Activated naive CD8-positive, alpha-beta T cell treated with anti-CD3 and anti-CD28 coated beads, Interleukin-2, amount 50 U/mL, for 24 hours (primary cell): ENCODE data around the gene RNF19B.
A peak's percentile ranks its signal among the peaks of the same experiment; 100 is the strongest.

Experiments
- ATAC-seq: fragments of 150-1000 bp; cut with Tn5 transposase; one replicate; pipeline ENCODE4 v1.10.0; 2021
- DNase-seq: peaks from one replicate; pipeline ENCODE4 v3.0.0; 2021
- H3K27ac Mint-ChIP-seq: one replicate; pipeline ENCODE4 v1.8.0; 2021; ENCODE audit warnings: mild to moderate bottlenecking, mixed read lengths
- H3K27me3 Mint-ChIP-seq: one replicate; pipeline ENCODE4 v1.8.0; 2021; ENCODE audit warnings: mixed read lengths
- H3K36me3 Mint-ChIP-seq: one replicate; pipeline ENCODE4 v1.8.0; 2021; ENCODE audit warnings: low read depth, mixed read lengths
- H3K4me1 Mint-ChIP-seq: one replicate; pipeline ENCODE4 v1.8.0; 2021; ENCODE audit warnings: mixed read lengths
- H3K4me3 Mint-ChIP-seq: one replicate; pipeline ENCODE4 v1.8.0; 2021; ENCODE audit warnings: mild to moderate bottlenecking, moderate library complexity, mixed read lengths
- H3K9me3 Mint-ChIP-seq: one replicate; pipeline ENCODE4 v1.8.0; 2021; ENCODE audit warnings: mixed read lengths

The RNF19B gene

DNA sequence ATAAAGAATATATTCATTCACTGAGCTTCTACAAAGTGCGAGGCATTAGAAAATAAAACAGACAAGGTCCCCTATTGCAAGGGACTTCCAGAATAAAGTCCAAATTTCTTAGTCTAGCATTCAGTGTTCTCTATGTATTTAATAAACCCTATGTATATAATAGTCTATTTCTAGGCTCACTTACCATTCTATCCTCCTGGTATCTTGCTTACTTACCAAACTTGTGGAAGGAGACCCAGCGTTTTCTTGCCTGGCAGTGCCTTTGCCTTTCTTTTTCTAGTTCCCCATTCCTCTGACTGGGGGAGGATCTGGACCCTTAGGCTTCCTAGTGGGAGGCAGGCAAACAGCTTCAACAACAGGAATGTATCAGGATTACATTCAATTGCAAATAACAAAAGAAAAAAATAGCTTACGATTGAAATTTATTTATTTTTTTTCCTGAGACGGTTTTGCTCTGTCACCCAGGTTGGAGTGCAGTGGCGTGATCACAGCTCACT is 690 bp upstream of the RNF19B start:
- peaks cover 3% of the 10 kb centered on the region for H3K27me3 Mint-ChIP-seq
- no peak overlapping the region for H3K27ac Mint-ChIP-seq
- H3K4me1 Mint-ChIP-seq = peaks cover 48% of the 10 kb centered on the region
- H3K9me3 Mint-ChIP-seq = no peaks in the 10 kb centered on the region
- peak overlapping the region; percentile 76 for H3K4me3 Mint-ChIP-seq
- no peak for DNase-seq
- H3K36me3 Mint-ChIP-seq = no peaks in the 10 kb centered on the region
- no peak for ATAC-seq

DNA sequence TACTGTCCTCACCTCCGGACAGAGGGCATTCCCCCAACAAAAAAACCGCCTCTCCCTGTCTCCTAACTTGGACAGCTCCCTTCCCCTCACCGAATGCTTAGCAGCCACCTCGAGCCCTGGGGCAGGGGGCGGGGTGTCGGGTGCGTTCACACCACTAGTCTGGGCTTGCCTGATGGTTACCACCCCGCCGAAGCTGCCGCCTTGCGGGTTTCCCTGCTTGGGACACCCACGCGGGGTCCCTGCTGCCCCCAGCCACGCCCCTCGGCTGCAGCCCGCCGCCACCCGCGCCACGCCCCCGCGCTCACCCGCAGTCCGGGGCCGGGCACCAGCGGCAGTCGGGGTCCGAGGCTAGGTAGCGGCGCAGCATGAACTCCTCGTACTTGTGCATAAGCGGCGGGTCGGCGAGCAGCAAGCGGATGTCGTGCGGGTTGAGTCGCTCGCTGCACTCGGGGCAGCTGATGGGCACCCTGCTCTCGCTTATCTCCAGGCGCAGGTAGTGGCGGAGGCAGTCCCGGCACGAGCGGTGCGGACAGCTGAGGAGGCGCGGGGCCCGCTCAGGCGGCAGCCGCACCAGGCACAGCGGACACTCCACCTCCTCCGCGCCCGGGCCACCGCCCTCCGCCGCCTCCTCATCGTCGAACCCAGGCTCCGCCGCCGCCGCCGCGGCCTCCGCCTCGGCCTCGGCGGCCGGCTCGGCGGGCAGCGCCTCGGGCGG is 706 bp downstream of the RNF19B start:
- H3K27ac Mint-ChIP-seq = no peak overlapping the region
- peak; percentile 38 for ATAC-seq
- H3K27me3 Mint-ChIP-seq = peaks cover 3% of the 10 kb centered on the region
- peak; percentile 66 for DNase-seq
- H3K4me1 Mint-ChIP-seq = peaks cover 48% of the 10 kb centered on the region
- H3K4me3 Mint-ChIP-seq = peak overlapping the region; percentile 84
- no peaks in the 10 kb centered on the region for H3K9me3 Mint-ChIP-seq
- H3K36me3 Mint-ChIP-seq = no peaks in the 10 kb centered on the region

DNA sequence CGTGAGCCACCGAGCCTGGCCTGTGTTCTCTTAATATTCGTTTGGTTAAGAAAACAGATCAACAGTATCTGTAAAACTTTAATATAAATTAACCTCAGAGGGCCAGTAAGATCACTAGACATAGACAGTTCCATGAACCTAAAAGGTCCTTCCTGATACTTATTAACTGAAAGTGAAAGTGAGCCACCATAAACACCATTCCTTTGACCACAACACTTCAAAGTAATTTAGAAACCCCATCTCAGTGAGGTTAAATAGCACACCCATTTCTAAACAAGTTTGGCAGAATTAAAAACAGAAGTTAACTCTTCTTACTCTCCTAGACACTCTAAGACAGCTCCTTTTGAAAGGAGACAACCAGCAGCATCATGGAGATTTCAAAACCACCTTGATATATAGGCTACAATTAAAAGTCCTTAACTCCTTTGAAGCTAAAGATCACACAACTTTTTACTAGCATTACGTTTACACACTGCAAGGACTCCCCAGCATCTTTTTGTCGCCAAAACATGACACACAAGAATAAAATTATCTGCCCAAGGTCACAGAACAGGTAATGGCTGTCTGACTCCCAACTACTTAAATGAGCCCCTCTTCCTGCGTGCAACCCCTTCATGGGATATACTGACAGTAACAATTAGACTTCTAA is 2.2 kb downstream of the RNF19B start:
- Mint-ChIP-seq H3K27me3 (no peaks in the 10 kb centered on the region), H3K4me1 (peaks cover 45% of the 10 kb centered on the region), H3K4me3 (peak overlapping the region; percentile 84), H3K9me3 (no peaks in the 10 kb centered on the region), H3K36me3 (no peaks in the 10 kb centered on the region), H3K27ac (peak overlapping the region; percentile 12)
- DNase-seq = no peak
- no peak for ATAC-seq

DNA sequence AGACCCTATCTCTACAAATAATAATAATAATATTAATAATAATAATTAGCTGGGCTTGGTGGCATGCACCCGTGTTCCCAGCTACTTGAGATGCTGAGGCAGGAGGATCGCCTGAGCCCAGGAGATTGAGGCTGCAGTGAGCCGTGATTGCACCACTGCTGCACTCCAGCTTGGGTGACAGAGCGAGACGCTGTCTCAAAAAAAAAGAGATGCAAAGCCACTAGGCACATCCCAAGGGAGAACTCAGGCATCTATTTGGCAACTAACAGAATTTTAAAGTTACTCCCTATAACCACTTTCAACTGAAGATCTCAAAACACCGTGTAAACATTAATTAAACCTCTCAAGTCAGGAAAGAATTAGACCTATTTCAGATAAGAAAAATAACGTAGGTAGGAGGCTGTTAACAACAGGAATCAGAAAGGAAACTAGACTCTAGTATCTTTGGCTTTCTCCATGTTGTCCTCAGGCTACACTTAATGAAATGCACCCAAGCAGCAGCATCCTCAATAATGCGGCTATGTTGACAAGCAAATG is 3.7 kb downstream of the RNF19B start:
- Mint-ChIP-seq H3K4me3 (no peak overlapping the region), H3K9me3 (no peaks in the 10 kb centered on the region), H3K36me3 (no peaks in the 10 kb centered on the region), H3K27me3 (no peaks in the 10 kb centered on the region), H3K27ac (no peak overlapping the region), H3K4me1 (peaks cover 54% of the 10 kb centered on the region)
- ATAC-seq (no peak), DNase-seq (no peak)

DNA sequence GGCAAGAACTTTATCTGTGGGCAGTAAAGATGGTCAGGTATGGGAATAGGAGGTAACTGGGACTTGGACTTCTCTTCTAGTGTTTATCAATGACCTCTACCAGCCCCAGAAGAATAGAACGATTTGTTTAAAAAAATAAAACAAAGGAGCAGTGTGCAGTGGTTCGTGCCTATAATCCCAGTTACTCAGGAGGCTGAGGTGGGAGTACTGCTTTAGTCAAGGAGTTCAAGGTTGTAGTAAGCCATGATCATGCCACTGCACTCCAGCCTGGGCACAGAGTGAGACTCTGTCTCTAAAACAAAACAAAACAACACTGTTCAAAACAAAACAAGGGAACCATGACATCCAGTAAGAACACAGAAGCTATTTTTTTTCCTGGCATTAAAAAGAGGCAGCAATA is 4.3 kb downstream of the RNF19B start:
- H3K4me1 Mint-ChIP-seq = peaks cover 54% of the 10 kb centered on the region
- no peak for ATAC-seq
- H3K36me3 Mint-ChIP-seq = no peaks in the 10 kb centered on the region
- no peak for DNase-seq
- no peaks in the 10 kb centered on the region for H3K9me3 Mint-ChIP-seq
- no peak overlapping the region for H3K4me3 Mint-ChIP-seq
- no peak overlapping the region for H3K27ac Mint-ChIP-seq
- H3K27me3 Mint-ChIP-seq = no peaks in the 10 kb centered on the region

DNA sequence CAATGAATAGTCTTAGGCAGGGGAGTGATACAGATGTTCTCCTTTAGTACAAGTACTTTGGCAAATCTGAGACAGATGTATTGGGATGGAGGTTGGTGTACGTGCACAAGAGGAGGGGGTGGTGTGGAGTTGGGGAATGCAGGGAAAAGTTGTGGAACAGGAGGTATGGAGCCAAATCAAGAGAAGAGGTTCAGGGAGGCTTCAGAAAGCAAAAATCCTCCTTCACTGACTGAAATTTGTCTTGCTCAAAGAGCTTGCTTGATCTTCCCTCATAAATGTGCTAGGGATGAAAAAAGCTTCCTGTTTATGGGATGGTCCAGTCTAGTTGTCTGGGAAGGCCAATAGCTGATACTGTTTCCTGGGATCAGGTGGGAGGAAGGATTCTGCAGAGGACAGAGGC is 5.8 kb downstream of the RNF19B start:
- H3K36me3 Mint-ChIP-seq = peaks cover 4% of the 10 kb centered on the region
- H3K9me3 Mint-ChIP-seq = no peaks in the 10 kb centered on the region
- H3K27ac Mint-ChIP-seq = no peak overlapping the region
- H3K4me1 Mint-ChIP-seq = peaks cover 61% of the 10 kb centered on the region
- ATAC-seq (no peak), DNase-seq (no peak)
- H3K27me3 Mint-ChIP-seq = no peaks in the 10 kb centered on the region
- no peak overlapping the region for H3K4me3 Mint-ChIP-seq

DNA sequence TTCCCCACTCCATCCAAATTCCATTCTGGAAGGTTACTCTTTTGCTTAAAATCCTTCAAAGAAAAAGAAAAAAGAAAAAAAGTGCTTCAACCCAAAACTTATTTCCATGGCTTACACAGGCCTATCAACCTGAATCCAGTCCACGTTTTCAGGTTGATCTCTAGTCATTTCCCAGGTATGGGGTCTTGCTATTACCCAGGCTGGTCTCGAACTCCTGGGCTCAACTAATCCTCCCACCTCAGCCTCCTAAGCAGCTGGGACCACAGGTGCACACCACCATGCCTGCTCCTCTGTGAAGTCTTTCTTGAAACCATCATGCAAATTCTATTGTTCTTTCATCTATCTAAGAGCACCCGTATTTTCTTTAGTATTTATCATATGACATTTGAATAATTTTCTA is 7.6 kb downstream of the RNF19B start:
- Mint-ChIP-seq H3K9me3 (no peaks in the 10 kb centered on the region), H3K27me3 (no peaks in the 10 kb centered on the region), H3K27ac (no peak overlapping the region), H3K4me3 (no peak overlapping the region), H3K4me1 (peaks cover 53% of the 10 kb centered on the region), H3K36me3 (peaks cover 6% of the 10 kb centered on the region)
- ATAC-seq (no peak), DNase-seq (no peak)

DNA sequence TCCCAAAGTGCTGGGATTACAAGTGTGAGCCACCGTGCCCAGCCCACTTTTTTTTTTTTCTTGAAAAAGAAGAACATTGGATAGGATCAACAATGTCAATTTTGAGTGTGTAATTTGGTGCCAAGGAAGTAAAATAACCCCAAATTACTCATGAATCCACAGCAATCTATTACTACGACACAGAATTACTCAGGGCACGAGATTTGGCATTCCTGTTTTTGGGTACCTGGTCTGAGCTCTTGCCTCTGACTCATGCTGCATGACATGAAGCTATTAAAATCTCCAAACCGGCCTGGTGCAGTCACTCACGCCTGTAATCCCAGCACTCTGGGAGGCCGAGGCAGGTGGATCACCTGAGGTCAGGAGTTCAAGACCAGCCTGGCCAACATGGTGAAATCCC is 10.4 kb downstream of the RNF19B start:
- Mint-ChIP-seq H3K36me3 (peaks cover 6% of the 10 kb centered on the region), H3K27me3 (no peaks in the 10 kb centered on the region), H3K9me3 (no peaks in the 10 kb centered on the region), H3K27ac (no peak overlapping the region), H3K4me3 (no peak overlapping the region), H3K4me1 (peaks cover 40% of the 10 kb centered on the region)
- ATAC-seq (no peak), DNase-seq (no peak)

DNA sequence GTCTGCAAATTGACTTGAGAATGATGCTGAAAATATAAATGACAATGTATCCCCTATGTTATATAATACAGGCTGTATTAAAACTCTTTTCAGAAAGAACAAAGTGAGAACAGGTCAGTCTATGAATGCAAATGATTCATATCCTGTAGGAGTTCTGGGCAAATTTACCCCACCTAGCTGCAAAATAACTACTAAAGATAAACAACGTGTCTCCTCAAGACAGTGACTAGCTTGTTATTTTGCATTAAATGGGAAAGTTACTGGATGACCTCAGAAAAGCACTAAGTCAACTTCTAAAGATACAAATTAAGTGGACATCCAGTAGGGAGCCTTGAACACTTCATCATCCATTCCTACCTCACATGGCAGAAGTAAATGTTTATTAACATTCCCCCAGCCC is 11.1 kb downstream of the RNF19B start:
- Mint-ChIP-seq H3K36me3 (peaks cover 6% of the 10 kb centered on the region), H3K27ac (no peak overlapping the region), H3K9me3 (no peaks in the 10 kb centered on the region), H3K4me3 (no peak overlapping the region), H3K4me1 (peaks cover 42% of the 10 kb centered on the region), H3K27me3 (no peaks in the 10 kb centered on the region)
- no peak for DNase-seq
- no peak for ATAC-seq

DNA sequence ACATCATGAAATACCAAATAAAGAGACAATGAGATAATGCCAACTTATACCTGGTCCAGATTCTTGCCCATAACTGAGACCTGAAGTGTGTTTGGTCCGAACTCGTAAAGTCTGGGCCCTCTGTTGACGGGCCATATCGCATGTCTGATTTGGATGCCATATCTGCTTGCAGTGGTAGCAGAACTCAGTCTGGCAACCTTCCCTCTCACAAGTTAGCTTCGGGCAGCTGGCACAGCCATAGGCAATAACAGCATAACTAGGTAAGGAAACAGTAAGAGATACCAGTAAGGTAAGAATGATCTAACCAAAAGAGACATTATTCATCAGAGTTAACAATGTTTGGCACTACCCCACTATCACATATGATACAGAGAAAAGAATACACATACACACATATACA is 15.1 kb downstream of the RNF19B start:
- peaks cover 17% of the 10 kb centered on the region for H3K36me3 Mint-ChIP-seq
- H3K9me3 Mint-ChIP-seq = no peaks in the 10 kb centered on the region
- no peak overlapping the region for H3K4me3 Mint-ChIP-seq
- ATAC-seq (no peak), DNase-seq (no peak)
- H3K4me1 Mint-ChIP-seq = peaks cover 23% of the 10 kb centered on the region
- peak overlapping the region; percentile 20 for H3K27ac Mint-ChIP-seq
- no peaks in the 10 kb centered on the region for H3K27me3 Mint-ChIP-seq

DNA sequence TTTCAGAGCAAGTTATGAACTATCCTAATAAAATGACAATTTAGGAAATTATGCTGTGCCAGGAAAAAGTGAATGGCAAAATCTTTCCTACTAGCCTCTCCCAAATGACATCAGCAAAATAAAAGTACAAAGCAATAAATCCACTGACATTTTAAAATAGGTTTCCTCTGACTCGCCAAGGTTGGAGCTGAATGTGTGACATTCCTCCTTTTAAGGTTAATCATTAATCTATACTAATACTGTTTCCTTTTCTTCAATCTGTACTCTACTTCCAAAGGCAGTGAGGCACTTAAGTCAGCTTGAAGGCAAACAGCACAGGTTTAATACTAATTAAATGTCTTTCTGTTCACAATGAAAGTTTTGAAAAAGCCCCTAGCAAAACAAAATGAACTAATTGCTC is 15.7 kb downstream of the RNF19B start:
- ATAC-seq (no peak), DNase-seq (no peak)
- H3K4me1 Mint-ChIP-seq = peaks cover 21% of the 10 kb centered on the region
- peaks cover 23% of the 10 kb centered on the region for H3K36me3 Mint-ChIP-seq
- H3K27ac Mint-ChIP-seq = no peak overlapping the region
- H3K9me3 Mint-ChIP-seq = no peaks in the 10 kb centered on the region
- no peaks in the 10 kb centered on the region for H3K27me3 Mint-ChIP-seq
- no peak overlapping the region for H3K4me3 Mint-ChIP-seq

DNA sequence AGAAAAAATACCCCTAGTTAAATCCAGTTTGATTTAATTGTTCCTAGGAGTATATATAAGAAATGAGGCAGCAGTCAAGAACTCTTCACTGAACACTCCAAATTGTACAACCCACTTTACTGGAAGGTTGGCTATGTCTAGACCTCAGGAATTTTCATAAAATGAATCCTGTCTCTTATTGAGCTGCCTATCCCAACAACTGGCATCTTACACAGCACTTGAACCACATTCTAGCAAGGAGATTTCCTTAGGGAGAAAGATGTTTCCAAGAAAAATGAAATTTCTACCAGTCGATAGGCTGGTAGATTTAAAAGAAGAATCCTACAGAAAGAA is 16.3 kb downstream of the RNF19B start:
- Mint-ChIP-seq H3K4me3 (no peak overlapping the region), H3K36me3 (peaks cover 26% of the 10 kb centered on the region), H3K27me3 (no peaks in the 10 kb centered on the region), H3K27ac (no peak overlapping the region), H3K9me3 (no peaks in the 10 kb centered on the region), H3K4me1 (peaks cover 19% of the 10 kb centered on the region)
- no peak for DNase-seq
- no peak for ATAC-seq

DNA sequence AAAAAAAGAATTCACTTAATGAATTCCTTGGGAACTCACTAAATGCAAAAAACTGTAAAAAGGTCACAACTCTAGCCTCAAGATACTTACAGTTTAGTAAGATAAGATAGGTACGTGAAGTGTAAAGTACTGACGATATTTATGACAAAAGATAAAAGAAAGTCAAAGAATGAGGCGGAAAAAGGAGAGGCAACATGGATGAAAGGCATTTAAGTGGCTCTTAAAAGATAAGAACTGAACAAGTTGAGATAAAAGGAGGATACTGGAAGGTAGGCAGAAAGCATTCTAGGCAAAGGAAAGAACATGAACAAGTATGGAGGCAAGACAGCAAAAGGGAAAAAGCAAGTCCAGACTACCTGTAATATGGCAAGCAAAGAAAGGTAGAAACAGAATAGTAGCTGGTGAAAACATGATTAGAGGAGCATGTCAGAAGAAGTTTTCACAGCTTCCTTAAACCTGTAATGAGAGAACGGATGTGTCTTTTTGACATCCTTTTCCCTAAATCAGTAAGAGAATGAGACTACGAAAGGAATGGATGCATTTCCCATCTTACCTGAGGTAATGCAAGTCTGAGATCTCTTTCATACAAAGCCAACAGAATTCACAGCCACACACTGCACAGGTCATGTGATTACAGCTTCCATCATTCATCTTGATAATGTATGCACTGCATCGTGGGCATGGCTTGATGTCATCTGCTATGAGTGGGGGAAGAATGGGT is 16.8 kb downstream of the RNF19B start:
- Mint-ChIP-seq H3K4me1 (peaks cover 15% of the 10 kb centered on the region), H3K4me3 (no peak overlapping the region), H3K36me3 (peaks cover 26% of the 10 kb centered on the region), H3K27me3 (no peaks in the 10 kb centered on the region), H3K27ac (no peak overlapping the region), H3K9me3 (no peaks in the 10 kb centered on the region)
- ATAC-seq = no peak
- DNase-seq = no peak

DNA sequence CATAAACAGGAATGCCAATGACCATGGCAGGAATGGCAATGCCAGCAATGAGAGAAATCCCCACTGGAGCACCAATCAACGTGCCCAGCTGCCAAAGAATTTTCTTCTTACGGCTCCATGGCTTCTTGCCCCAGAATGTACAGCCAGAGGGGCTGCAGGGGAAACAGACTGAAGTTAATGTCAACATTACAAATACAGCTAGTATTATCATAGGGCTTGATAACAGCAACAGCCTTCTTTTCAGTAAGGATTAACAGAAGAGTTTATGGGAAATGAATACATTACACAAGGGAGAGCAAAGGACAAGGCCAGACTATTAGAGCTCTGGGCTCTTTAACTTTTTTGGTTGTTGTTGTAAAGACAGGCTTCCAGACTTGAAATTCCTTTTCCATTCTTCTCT is 18.2 kb downstream of the RNF19B start:
- no peaks in the 10 kb centered on the region for H3K9me3 Mint-ChIP-seq
- DNase-seq (no peak), ATAC-seq (no peak)
- H3K27me3 Mint-ChIP-seq = no peaks in the 10 kb centered on the region
- H3K36me3 Mint-ChIP-seq = peaks cover 32% of the 10 kb centered on the region
- no peak overlapping the region for H3K4me3 Mint-ChIP-seq
- H3K27ac Mint-ChIP-seq = no peak overlapping the region
- peaks cover 15% of the 10 kb centered on the region for H3K4me1 Mint-ChIP-seq

DNA sequence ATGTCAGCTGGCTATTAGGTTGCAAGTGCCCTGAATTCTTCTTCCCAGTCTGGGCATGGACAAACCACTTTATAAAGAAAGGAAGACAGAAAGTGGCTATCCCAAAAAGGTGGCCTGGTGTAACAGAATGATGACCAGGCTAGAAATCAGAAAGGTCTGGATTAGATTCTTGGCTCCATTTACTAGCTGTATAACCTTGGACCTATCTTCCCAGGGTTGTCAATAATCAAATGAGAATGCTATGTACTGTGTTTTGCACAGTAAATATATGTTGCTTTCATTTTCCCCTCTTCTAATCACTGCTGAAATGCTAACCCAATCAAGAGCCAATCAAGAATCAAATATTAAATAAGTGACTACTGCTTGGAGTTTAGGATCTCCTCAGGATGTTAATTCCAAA is 20.4 kb downstream of the RNF19B start:
- Mint-ChIP-seq H3K4me1 (peaks cover 25% of the 10 kb centered on the region), H3K9me3 (no peaks in the 10 kb centered on the region), H3K27ac (no peak overlapping the region), H3K27me3 (no peaks in the 10 kb centered on the region), H3K36me3 (peaks cover 32% of the 10 kb centered on the region), H3K4me3 (no peak overlapping the region)
- ATAC-seq (no peak), DNase-seq (no peak)
